Prostate gland (tissue), 2 donors: Measurements from ENCODE around the gene ZNF627. TPM values are rescaled to one million over a fixed set of nuclear protein-coding genes. Genes with fewer than 3 reads are reported as not detected.
A peak's percentile ranks its signal among the peaks of the same experiment; 100 is the strongest.
"Not testable (repeated sequence)": the region's sequence is repeated elsewhere in the genome, so short reads cannot be mapped to it uniquely, and the experiment has no call there.

Source experiments
- DNase-seq: peaks from one replicate; pipeline ENCODE4 v3.0.0-alpha.2; 2019; ENCODE audit warnings: low spot score
- H3K27ac ChIP-seq, 2 donors: fragments of 200-600 bp; sonication (generic); 2 replicates each; pipeline ENCODE4 v1.5.1; 2017 to 2019
- H3K27me3 ChIP-seq: fragments of 200-600 bp; sonication (generic); replicated peaks from 2 replicates; pipeline ENCODE4 v1.5.1; 2019; ENCODE audit not compliant: insufficient read depth
- H3K36me3 ChIP-seq, 2 donors: fragments of 200-600 bp; sonication (generic); 1 replicate in 1 of 2; 2 replicates in 1 of 2; pipeline versions ENCODE4 v1.5.1 to v1.8.1; 2017 to 2019
- H3K4me1 ChIP-seq: fragments of 200-600 bp; sonication (generic); replicated peaks from 2 replicates; pipeline ENCODE4 v1.5.1; 2019
- H3K4me3 ChIP-seq, 2 donors: fragments of 200-600 bp; sonication (generic); 2 replicates each; pipeline ENCODE4 v1.5.1; 2017 to 2019
- H3K9me3 ChIP-seq: fragments of 200-600 bp; sonication (generic); 2 replicates; pipeline ENCODE4 v1.5.1; 2017
- CTCF ChIP-seq, 4 experiments: fragments of 200-600 bp in 2 of 4; fragments of 450-650 bp in 2 of 4; sonication (generic) in 2 of 4; IDR thresholded peaks; 1 replicate in 3 of 4; 2 replicates in 1 of 4; pipeline ENCODE4 v1.5.1; 2016 to 2019; ENCODE audit warnings: antibody characterized with exemption in 4 of 4, mild to moderate bottlenecking in 2 of 4, moderate library complexity in 2 of 4
- POLR2A ChIP-seq: fragments of 450-650 bp; IDR thresholded peaks from one replicate; pipeline ENCODE4 v1.6.1; 2016; ENCODE audit warnings: antibody characterized with exemption, mild to moderate bottlenecking
- POLR2AphosphoS5 ChIP-seq: sonication (generic); formaldehyde crosslinking; IDR thresholded peaks from one replicate; pipeline ENCODE4 v1.6.1; 2017; ENCODE audit warnings: antibody characterized with exemption
- WGBS: methylation state at CpG from one replicate; pipeline ENCODE4 v1.1.5; 2018; 5-methylcytosine and 5-hydroxymethylcytosine counted together
- intact Hi-C: fragments of 100-400 bp; cut with DNase I; formaldehyde crosslinking; loops from one replicate; pipeline ENCODE4 v1.14.2; 2022
- total RNA-seq, 2 donors: library from RNA; depleted of rRNA; stranded (reverse); fragments of >200 nt; gene quantifications; one replicate each; pipeline ENCODE4 v1.1.0, GENCODE V29; 2016

ZNF627 gene
- total RNA-seq, 2 donors from 2014 or later, result 17.8 to 20.5 TPM

- no peak overlapping the region for H3K4me3 ChIP-seq
- WGBS, result 71% methylated on average over 4 of the region's 4 CpGs
- H3K9me3 ChIP-seq, result no peaks in the 10 kb centered on the region
- intact Hi-C loops, result no loop called here
- DNase-seq, result no peak
- TF ChIP-seq POLR2AphosphoS5, result no peak
- no peak for TF ChIP-seq CTCF (IDR thresholded peaks at IDR 0.05)
- no peak for TF ChIP-seq POLR2A
- peaks cover 3 to 6% of the 10 kb centered on the region in 2 donors for H3K36me3 ChIP-seq
- H3K27me3 ChIP-seq, result no peaks in the 10 kb centered on the region
- peaks cover 11% of the 10 kb centered on the region for H3K4me1 ChIP-seq
- no peak overlapping the region for H3K27ac ChIP-seq
These were observed 40.5 kb upstream of the ZNF627 start for GRCh38 chr19:11556634-11557420.

GRCh38 chr19:11558881-11559828 lies 38.1 kb upstream of the ZNF627 start, which contains the start of gene ELOF1:
Gene ELOF1, minus strand, starts transcription at chr19:11559230. Its CDS starts 4,883 bp downstream, at chr19:11554347.
- no peaks in the 10 kb centered on the region for H3K9me3 ChIP-seq
- peaks cover 0 to under 1% of the 10 kb centered on the region in 2 donors for H3K36me3 ChIP-seq
- peak; percentile 98 for DNase-seq
- WGBS, result 2% methylated on average over 57 of the region's 57 CpGs
- peak within 1 kb of the TSS; percentile 58 to 83 for H3K4me3 ChIP-seq
- intact Hi-C loops, result no loop called here
- H3K4me1 ChIP-seq, result peaks cover 11% of the 10 kb centered on the region
- TF ChIP-seq CTCF (IDR thresholded peaks at IDR 0.05) (peak in 2 of 4 experiments; percentile 2 to 26), POLR2AphosphoS5 (peak; percentile 100), POLR2A (peak; percentile 82)
- peak within 1 kb of the TSS; percentile 74 to 77 for H3K27ac ChIP-seq
- H3K27me3 ChIP-seq, result no peaks in the 10 kb centered on the region

GRCh38 chr19:11560404-11561051 lies 36.8 kb upstream of the ZNF627 start:
- TF ChIP-seq CTCF (IDR thresholded peaks at IDR 0.05) (peak in 3 of 4 experiments; percentile 64 to 68 (median 68)), POLR2A (no peak), POLR2AphosphoS5 (peak; percentile 42)
- Histone ChIP-seq H3K36me3 (no peaks in the 10 kb centered on the region), H3K4me1 (peaks cover 11% of the 10 kb centered on the region), H3K9me3 (no peaks in the 10 kb centered on the region), H3K4me3 (no peak overlapping the region), H3K27me3 (no peaks in the 10 kb centered on the region), H3K27ac (no peak overlapping the region)
- intact Hi-C loops, result no loop called here
- WGBS, result 13% methylated on average over 9 of the region's 9 CpGs
- peak; percentile 42 for DNase-seq

GRCh38 chr19:11563532-11563931 lies 33.8 kb upstream of the ZNF627 start:
- Histone ChIP-seq H3K4me3 (no peak overlapping the region), H3K27ac (no peak overlapping the region), H3K27me3 (no peaks in the 10 kb centered on the region), H3K9me3 (no peaks in the 10 kb centered on the region), H3K36me3 (no peaks in the 10 kb centered on the region), H3K4me1 (no peaks in the 10 kb centered on the region)
- intact Hi-C loops, result no loop called here
- TF ChIP-seq POLR2AphosphoS5 (no peak), POLR2A (no peak), CTCF (IDR thresholded peaks at IDR 0.05) (no peak)
- WGBS, result 95% methylated on average over 8 of the region's 8 CpGs
- no peak for DNase-seq

GRCh38 chr19:11564082-11564807 lies 33.0 kb upstream of the ZNF627 start:
- not testable (repeated sequence) for H3K9me3 ChIP-seq

GRCh38 chr19:11565649-11565980 lies 31.7 kb upstream of the ZNF627 start:
- H3K27ac ChIP-seq, H3K9me3 ChIP-seq, intact Hi-C loops, H3K4me1 ChIP-seq, H3K36me3 ChIP-seq, H3K4me3 ChIP-seq, DNase-seq, H3K27me3 ChIP-seq: not testable (repeated sequence)
- WGBS, result 91% methylated on average over 5 of the region's 5 CpGs

More at GRCh38 chr19:11564082-11564807, 33.0 kb upstream of the ZNF627 start:
- H3K27me3 ChIP-seq, H3K36me3 ChIP-seq, intact Hi-C loops, H3K27ac ChIP-seq, DNase-seq, H3K4me3 ChIP-seq, H3K4me1 ChIP-seq: not testable (repeated sequence)
- 93% methylated on average over 6 of the region's 6 CpGs for WGBS
